ENCODE measurements around the gene ZNF438.

- TF ChIP-seq CTCF (IDR thresholded peaks at IDR 0.05; ENCODE audit: control extremely low read depth in 1 of 3, insufficient read depth in 1 of 3, low read depth in 1 of 3, low read length in 3 of 3) (no peak), SIN3A (conservative IDR thresholded peaks at IDR 0.05 in 1 of 2, IDR thresholded peaks at IDR 0.05 in 1 of 2; ENCODE audit: low read depth in 1 of 2, low read length in 2 of 2) (no peak), POLR2AphosphoS5 (IDR thresholded peaks at IDR 0.05; ENCODE audit: low read depth, low read length) (no peak), YY1 (IDR thresholded peaks at IDR 0.05; ENCODE audit: low read depth, low read length) (no peak), KDM5A (IDR thresholded peaks at IDR 0.05; ENCODE audit: low read length) (no peak), SRF (IDR thresholded peaks at IDR 0.05; ENCODE audit: low read depth, low read length) (no peak), SAP30 (IDR thresholded peaks at IDR 0.05; ENCODE audit: insufficient read depth, insufficient replicate concordance, low read length) (no peak), EGR1 (IDR thresholded peaks at IDR 0.05; ENCODE audit: borderline replicate concordance, low read depth, low read length) (no peak)
Measured at GRCh38 chr10:30806850-30807249, 224.8 kb downstream of the ZNF438 start.
